ENCODE data around the gene P2RX7.
"Not testable (repeated sequence)": the region's sequence is repeated elsewhere in the genome, so short reads cannot be mapped to it uniquely, and the experiment has no call there.

P2RX7 gene

GRCh38 chr12:121226399-121226798 is 93.7 kb downstream of the P2RX7 start:
- in situ Hi-C loops (cut with HindIII; ENCODE audit: low sequenced_read_pairs): no loop called here

GRCh38 chr12:121226871-121227270 is 94.2 kb downstream of the P2RX7 start:
- in situ Hi-C loops (cut with HindIII; ENCODE audit: low sequenced_read_pairs): not testable (repeated sequence)

- in situ Hi-C loops (cut with HindIII; ENCODE audit: low sequenced_read_pairs): no loop called here
Measured at GRCh38 chr12:121227294-121227693, 94.6 kb downstream of the P2RX7 start.

- in situ Hi-C loops (cut with HindIII; ENCODE audit: low sequenced_read_pairs): no loop called here
Measured at GRCh38 chr12:121228919-121229665, 96.4 kb downstream of the P2RX7 start.

- in situ Hi-C loops (cut with HindIII; ENCODE audit: low sequenced_read_pairs): loop anchor here (5.0 kb wide), 1 partner anchor 168 kb away; no protein-coding TSS in a partner anchor
Measured at GRCh38 chr12:121229826-121230537, 97.3 kb downstream of the P2RX7 start.

- in situ Hi-C loops (cut with HindIII; ENCODE audit: low sequenced_read_pairs): loop anchor here (5.0 kb wide), 1 partner anchor 168 kb away; no protein-coding TSS in a partner anchor
Measured at GRCh38 chr12:121230538-121230907, 97.8 kb downstream of the P2RX7 start.

GRCh38 chr12:121232163-121232562 is 99.5 kb downstream of the P2RX7 start:
- in situ Hi-C loops (cut with HindIII; ENCODE audit: low sequenced_read_pairs): loop anchor here (5.0 kb wide), 1 partner anchor 170 kb away; no protein-coding TSS in a partner anchor

GRCh38 chr12:121232977-121233627 is 100.4 kb downstream of the P2RX7 start:
- in situ Hi-C loops (cut with HindIII; ENCODE audit: low sequenced_read_pairs): loop anchor here (5.0 kb wide), 1 partner anchor 171 kb away; no protein-coding TSS in a partner anchor

- in situ Hi-C loops (cut with HindIII; ENCODE audit: low sequenced_read_pairs): loop anchor here (5.0 kb wide), 1 partner anchor 171 kb away; no protein-coding TSS in a partner anchor
Measured at GRCh38 chr12:121233628-121234020, 100.9 kb downstream of the P2RX7 start.

GRCh38 chr12:121236776-121237175 is 104.1 kb downstream of the P2RX7 start:
- in situ Hi-C loops (cut with HindIII; ENCODE audit: low sequenced_read_pairs): no loop called here

- in situ Hi-C loops (cut with HindIII; ENCODE audit: low sequenced_read_pairs): no loop called here
Measured at GRCh38 chr12:121237415-121237814, 104.7 kb downstream of the P2RX7 start.

Measured in endothelial cell of hepatic sinusoid (primary cell).